ENCODE results near the gene BMP8A.

GRCh38 chr1:39568208-39568607 is 76.8 kb downstream of the BMP8A start:
- TF ChIP-seq SP1 (IDR thresholded peaks at IDR 0.05; ENCODE audit: low read depth, low read length) (no peak), POLR2A (IDR thresholded peaks at IDR 0.05; ENCODE audit: low read depth, low read length) (no peak), RFX5 (IDR thresholded peaks at IDR 0.05; ENCODE audit: low read depth, low read length) (no peak), E4F1 (IDR thresholded peaks at IDR 0.05; ENCODE audit: borderline replicate concordance, partially characterized antibody) (no peak)

All from GM12878 (cell line).